Cardiac fibroblast (primary cell): ENCODE measurements around the gene KRTAP1-1.

Experiments
- DNase-seq, 2 donors: peaks; one replicate each; pipeline versions ENCODE4 v3.0.0 to v3.0.0-alpha.2; 2010; ENCODE audit warnings: low read depth in 2 of 2
- H3K4me3 ChIP-seq, 2 donors: replicated peaks in 1 of 2; 1 replicate in 1 of 2; 2 replicates in 1 of 2; pipeline ENCODE4 v1.5.1; 2011; ENCODE audit warnings: low read depth in 2 of 2, low read length in 2 of 2, mild to moderate bottlenecking in 2 of 2, moderate library complexity in 1 of 2
- TF ChIP-seq, protein P1 (sequence below): IDR thresholded peaks from one replicate; pipeline ENCODE4 v1.5.1; 2011; ENCODE audit warnings: low read depth, mild to moderate bottlenecking, low read length, inconsistent platforms

The KRTAP1-1 gene

DNA sequence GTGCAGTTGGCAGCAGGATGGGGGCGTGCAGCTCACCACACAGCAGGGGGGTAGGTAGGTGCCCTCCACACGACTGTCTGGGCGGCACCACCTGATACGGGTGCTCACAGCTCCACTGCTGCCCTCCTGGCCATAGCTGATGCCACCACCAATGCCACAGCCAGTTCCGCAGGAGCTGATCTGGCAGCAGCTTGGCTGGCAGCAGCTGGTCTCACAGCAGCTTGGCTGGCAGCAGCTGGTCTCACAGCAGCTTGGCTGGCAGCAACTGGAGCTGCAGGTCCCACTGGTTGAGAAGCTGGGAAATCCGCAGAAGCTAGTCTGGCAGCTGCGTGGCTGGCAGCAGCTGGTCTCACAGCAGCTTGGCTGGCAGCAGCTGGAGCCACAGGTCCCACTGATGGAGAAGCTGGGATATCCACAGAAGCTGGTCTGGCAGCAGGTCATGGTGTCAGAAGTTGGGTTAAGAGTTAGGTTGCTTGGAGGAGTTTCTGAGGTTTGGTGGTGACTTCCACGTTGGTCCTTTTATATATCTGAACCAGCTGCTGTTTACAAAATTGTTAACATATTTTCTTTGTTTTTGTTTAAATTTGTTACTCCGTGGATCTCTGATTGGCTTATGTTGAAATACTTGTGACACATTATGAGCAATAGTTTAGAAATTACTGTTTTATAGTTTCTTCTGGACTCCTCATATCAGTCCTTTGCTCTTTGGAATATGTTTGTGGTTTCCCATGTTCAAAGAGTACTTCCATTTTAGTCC is 14.4 kb downstream of the KRTAP1-1 start, which contains the start of gene KRTAP1-5:
Gene KRTAP1-5, minus strand, starts transcription at position 494 of the 757 bp plus-strand sequence. Its CDS starts 53 bp downstream, at position 441.
- DNase-seq = peak; percentile 3 to 78
- H3K4me3 ChIP-seq = no peak within 1 kb of the TSS
- TF ChIP-seq, protein P1, sequence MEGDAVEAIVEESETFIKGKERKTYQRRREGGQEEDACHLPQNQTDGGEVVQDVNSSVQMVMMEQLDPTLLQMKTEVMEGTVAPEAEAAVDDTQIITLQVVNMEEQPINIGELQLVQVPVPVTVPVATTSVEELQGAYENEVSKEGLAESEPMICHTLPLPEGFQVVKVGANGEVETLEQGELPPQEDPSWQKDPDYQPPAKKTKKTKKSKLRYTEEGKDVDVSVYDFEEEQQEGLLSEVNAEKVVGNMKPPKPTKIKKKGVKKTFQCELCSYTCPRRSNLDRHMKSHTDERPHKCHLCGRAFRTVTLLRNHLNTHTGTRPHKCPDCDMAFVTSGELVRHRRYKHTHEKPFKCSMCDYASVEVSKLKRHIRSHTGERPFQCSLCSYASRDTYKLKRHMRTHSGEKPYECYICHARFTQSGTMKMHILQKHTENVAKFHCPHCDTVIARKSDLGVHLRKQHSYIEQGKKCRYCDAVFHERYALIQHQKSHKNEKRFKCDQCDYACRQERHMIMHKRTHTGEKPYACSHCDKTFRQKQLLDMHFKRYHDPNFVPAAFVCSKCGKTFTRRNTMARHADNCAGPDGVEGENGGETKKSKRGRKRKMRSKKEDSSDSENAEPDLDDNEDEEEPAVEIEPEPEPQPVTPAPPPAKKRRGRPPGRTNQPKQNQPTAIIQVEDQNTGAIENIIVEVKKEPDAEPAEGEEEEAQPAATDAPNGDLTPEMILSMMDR = no peak

DNA sequence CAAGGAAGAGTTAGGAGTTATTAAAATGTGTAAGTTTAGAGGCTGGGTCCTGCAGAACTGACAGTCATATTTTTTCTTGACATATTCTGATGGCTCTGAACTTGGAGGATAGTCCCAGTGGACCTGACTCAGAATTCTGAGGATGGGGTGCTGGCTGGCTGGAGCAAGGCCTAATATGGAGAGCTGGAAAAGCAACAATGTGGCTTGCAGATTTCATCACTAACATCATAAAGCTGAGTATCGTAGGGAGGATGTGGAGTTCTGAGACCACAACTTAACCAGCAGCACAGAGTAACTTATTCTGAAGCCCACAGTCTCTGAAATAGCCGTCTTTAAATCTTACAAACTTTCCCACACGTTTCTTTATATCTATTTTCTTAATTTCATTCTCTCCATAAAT is 16.6 kb downstream of the KRTAP1-1 start:
- peak in 1 of 2 donors; percentile 52 for DNase-seq

DNA sequence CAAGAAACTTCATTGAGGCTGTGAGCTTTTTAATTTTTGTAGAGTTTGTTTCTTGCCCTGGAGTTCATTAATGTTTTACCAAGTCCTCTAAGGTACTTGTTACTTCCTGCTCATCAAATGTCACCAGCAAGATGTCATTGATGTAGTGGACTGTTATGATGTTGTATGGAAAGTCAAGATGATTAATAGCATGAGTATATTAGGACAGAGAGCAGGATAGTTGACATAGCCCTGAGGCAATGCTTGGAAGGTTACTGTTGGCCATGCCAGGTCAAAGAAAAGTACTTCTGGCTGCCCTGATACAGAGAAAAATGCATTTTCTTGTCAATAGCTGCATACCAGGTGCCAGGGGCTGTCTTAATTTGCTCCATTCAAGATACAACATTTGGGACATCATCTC is 20.9 kb downstream of the KRTAP1-1 start:
- TF ChIP-seq, protein P1 = no peak
- DNase-seq = no peak

More for the DNA sequence above, 16.6 kb downstream of the KRTAP1-1 start:
- no peak overlapping the region for H3K4me3 ChIP-seq
- TF ChIP-seq, protein P1 = no peak

DNA sequence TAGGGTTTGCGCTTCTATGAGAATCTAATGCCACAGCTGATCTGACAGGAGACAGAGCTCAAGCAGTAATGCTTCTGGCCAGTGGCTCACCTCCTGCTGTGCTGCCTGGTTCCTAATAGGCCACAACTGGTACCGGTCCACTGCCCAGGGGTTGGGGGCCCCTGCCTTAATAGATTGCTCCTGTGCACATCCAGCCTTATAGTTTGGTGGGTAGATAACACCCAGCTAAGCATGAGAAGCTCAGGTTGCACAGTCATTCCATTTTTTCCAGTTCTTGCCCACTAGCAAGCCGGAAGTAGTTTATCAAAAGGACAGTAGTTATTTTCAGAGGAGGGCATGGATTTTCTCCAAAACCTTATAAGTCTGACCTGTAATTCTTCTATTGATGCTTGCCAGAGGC is 21.8 kb downstream of the KRTAP1-1 start:
- no peak for DNase-seq
- no peak overlapping the region for H3K4me3 ChIP-seq
- TF ChIP-seq, protein P1 = no peak

More for the DNA sequence above, 20.9 kb downstream of the KRTAP1-1 start:
- H3K4me3 ChIP-seq = no peak overlapping the region

DNA sequence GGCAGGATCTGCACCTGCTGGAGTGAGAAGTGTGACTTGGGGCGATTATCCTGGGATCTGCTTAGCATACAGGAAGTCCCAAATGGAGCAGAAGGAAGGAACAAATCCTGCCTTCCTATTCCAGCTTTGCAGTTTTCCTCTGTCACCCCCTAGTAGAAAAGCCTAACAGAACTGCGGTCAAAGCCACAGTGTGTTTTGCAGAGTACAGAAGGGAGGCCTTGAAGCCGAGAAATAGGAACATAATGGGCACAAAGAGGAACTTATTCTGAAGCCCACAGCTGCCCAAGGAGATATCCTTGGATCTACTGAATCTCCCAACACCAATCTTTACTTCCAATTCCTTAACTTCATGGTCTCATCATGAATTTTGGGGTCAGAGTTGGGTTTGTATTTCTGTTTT is 22.7 kb downstream of the KRTAP1-1 start:
- H3K4me3 ChIP-seq = no peak overlapping the region
- TF ChIP-seq, protein P1 = no peak
- no peak for DNase-seq

DNA sequence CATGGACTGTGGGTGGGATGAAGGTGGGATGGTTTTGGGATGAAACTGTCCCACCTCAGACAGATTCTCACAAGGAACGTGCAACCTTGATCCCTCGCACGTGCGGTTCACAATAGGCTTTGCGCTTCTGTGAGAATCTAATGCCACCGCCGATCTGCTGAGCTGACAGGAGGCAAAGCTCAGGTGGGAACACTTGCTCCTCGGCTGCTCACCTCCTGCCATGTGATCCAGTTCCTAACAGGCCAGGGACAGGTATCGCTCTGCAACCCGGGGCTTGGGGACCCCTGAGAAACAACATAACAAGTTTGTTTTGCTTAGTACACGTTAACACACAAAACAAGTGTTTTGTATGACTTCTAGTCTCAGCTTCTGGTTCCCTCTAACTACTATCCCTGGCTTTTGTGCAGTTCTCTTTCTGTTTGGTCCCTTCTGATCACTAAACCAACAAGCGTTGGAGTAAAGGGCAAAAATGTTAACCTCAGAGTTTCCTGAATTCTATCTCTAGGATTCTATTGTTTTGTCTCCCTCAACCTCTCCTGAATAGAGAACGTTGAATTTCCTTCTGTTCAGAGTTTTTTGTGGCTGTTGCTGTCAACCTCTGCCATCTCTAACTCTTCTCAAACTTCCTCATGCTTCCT is 24.6 kb downstream of the KRTAP1-1 start:
- no peak for DNase-seq
- H3K4me3 ChIP-seq = no peak overlapping the region
- TF ChIP-seq, protein P1 = no peak
